Left kidney (tissue), 2 donors: Measurements from ENCODE around the gene CCDC15. TPM values are rescaled to one million over a fixed set of nuclear protein-coding genes. Genes with fewer than 3 reads are reported as not detected.
"Not testable (repeated sequence)": the region's sequence is repeated elsewhere in the genome, so short reads cannot be mapped to it uniquely, and the experiment has no call there.

Experiments
- DNase-seq: peaks from one replicate; pipeline ENCODE4 v3.0.0-alpha.2; 2013
- polyA plus RNA-seq: library from polyadenylated mRNA; unstranded; fragments of 120-200 nt; gene quantifications from one replicate; pipeline ENCODE4 v1.2.1, GENCODE V29; 2013; ENCODE audit not compliant: insufficient read length

Gene CCDC15
- polyA plus RNA-seq, 1 donor: 5.6 TPM

DNA sequence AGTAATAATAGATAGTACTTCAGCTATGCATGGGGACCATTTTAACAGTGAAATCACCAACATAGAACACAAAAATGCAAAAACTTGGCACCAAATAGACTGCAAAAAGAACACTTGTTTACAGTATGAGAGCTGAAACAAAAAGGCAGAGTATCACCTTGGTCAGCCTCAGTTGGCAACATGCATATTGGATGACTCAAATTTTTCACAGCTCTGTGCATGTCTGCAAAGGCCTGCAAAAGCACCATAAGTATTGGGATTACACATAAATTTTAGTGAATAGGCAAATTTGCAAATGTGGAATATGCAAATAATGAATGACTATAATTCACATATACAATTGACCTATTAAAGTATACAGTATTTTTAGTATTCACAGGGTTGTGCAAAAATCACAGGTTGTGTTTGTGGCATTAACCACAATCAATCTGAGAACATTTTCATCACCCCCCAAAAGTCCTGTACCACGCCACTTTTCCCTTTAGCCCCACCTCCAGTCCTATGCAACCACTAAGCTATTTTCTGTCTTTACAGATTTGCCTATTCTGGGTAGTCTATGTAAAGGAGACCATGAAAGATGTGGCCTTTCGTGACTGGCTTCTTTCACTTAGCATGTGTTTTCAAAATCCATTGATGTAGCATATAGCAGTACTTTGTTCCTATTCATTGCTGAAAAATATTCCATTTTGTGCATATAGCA, 47.2 kb downstream of the CCDC15 start:
- DNase-seq: no peak

DNA sequence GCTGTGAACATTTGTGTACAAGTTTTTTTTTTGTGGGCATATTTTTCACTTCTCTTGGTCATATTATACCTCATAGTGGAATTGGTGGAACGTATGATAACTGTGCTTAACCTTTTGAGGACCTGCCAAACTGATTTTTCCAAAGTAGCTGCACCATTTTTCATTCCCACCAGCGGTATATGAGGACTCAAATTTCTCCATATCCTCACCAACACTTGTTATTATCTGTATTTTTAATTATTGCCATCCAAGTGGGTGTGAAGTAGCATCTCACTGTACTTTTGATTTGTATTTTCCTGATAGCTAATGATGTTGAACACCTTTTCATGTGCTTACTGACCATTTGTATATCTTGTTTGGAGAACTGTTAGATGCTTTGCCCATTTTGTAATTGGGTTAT, 47.8 kb downstream of the CCDC15 start:
- no peak for DNase-seq

DNA sequence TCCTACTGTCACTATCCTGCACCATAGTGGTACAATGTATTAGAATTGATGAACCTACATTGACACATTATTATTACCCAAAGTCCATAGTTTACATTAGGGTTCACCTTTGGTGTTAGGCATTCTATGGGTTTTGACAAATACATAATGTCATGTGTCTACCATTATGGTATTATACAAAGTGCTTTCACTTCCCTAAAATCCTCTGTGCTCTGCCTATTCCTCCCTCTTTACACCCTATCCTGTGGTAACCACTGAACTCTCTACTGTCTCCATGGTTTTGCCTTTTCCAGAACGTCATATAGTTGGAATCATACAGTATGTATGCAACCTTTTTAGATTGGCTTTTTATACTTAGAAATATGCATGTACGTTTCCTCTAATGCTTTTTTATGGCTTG, 51.5 kb downstream of the CCDC15 start:
- no peak for DNase-seq

DNA sequence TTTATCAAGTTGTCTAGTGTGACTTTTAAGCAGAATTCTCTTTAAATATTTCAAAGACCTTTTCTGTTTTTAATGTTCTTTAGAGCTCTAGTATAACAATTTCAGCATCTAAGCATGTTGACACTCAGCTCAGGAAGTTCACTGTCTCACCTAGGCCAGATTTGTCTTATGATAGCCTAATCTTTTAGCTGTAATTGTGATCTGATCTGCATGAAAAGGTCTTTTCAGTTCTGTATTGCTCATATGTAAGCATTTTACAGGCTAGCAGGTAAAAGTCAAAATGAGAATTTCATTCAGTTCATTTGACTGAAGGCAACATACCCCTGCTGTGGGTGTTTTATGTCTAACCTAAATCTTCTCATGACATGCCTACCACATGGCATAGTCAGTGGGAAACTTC, 62.4 kb downstream of the CCDC15 start:
- DNase-seq: no peak

DNA sequence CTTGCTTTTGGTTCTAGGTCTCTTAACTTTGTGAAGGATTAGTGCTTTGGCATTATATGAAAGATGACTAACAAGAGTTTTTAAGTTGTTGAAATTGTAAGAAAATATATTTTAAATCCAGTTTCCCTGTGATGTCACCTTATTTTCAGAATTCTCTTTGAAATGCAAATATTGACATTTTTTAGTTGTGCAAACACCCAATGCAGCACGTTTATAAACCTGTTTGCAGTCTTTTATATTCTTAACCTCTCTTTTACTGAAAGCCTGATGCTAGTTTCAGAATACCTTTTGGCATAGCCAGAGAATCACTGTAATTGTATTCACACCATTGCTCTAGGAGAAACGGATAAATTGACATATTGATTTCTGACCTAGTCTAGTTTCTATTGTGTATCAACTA, 66.3 kb downstream of the CCDC15 start:
- DNase-seq: no peak

DNA sequence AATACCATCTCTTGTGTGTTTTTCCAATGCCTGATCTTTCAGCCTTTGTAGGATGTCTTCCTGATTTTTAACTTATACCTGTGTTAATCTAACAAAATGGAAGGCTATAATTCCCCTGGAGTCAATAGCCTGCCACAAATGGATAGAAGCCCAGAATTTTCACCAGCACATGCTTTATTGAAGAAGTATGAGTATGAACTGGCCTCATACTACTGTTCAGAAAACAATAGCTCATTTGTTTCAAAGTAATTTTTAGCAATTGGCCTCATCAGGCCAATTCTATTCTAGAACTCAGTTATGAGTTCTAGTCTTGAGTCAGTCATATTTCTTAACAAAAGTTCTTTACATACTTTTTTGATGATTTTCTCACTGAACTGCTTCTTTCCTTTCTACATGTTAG, 68.5 kb downstream of the CCDC15 start:
- DNase-seq: no peak

DNA sequence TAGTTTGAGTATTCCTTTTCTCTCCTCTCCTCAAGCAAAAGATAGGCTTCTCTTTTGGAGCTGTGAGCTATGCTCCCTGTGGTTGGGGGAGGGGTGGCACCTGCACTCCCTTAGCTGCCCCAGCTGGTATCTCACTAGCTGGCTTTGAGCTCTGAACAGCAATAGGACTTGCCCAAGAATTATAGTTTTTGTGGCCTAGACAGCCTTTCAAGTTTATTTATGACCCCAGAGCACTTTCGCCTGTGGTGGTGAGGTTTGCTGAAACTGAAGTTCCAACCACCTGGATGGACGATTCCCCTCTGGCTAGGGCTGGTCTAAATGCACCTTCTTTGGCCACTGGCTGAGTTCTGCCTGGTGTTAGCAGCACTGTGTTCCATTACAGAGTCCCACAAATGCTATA, 72.0 kb downstream of the CCDC15 start:
- DNase-seq: no peak

DNA sequence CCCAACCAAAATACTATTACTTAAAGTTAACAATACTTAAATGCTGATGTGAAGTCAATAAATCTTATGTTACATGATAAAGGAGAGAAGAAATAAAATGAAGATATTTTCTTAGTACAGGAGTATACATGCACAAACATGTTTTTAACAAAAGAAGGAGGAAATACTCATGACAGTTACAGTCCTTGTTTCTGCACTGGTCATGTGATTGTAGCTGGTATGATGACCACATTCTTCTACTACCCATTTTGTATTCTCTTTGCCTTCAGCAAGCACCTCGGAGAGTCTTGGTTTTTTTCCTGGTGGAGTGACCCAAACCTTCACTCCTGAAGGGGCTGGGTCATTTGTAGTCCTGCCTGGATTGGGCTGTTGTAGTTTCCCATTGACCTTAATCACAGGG, 75.4 kb downstream of the CCDC15 start:
- not testable (repeated sequence) for DNase-seq

DNA sequence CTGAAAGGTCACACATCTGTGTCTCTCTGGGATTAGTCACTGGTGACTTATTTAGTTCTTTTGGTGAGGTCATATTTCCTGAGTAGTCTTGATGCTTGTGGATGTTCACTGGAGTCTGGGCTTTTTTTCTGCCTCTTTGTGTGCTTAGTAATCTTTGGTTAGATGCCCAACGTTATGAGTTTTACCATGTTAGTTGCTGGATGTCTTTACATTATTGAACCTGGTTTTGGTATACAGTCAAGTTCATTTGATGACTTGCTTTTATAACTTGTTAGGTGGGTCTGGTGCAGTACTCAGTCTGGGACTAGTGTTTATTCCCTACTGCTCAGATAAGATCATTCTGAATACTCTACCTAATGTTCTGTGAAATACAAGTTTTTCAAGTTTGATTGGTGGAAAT, 82.9 kb downstream of the CCDC15 start:
- DNase-seq: no peak

DNA sequence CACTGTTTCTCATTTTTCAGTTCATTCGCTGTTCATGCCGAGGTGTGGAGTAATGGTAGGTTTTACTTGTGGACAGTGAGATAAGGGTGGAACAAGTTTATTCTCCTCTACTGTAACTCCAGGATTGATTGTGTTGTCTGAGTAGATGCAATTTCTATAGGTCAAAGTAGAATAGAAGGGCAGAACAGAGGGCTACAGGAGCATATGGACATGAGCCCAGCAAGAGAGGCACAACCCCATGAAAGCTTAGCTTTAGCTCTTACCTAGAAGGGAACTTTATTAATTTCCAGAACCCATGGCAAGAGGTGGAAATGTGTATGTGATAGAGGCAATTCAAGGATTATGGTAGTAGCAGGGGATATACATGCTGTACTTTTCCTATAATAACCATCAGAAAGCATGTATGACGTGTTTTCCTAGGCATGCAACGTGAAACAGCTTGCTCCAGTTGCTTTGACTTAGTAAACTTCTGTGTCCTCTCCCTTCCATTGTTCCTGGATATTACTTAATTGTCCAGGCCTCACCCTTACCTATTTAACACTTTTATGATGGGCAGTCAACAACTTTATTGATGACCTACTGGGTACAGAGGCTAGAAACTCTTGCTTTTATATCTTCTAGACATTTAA, 95.3 kb downstream of the CCDC15 start:
- DNase-seq: no peak

DNA sequence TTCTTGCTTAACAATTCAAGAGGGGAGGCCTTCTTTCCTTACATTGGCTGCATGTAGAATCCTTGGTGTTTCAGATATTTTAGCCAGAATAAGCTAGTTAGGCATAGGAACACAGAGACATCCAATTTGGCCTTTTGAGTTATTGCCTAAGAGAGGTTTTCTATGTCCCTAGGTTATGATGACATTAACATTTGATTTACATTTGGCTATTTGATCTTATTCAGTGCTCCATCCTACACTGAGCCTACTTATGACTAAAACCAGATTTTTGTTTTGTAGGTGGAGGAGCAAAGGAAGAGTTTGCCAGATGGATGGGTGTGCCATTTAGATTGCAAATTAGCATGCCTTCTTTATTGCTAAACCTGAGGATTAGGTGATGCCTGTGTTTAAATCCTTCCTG, 98.0 kb downstream of the CCDC15 start:
- no peak for DNase-seq

DNA sequence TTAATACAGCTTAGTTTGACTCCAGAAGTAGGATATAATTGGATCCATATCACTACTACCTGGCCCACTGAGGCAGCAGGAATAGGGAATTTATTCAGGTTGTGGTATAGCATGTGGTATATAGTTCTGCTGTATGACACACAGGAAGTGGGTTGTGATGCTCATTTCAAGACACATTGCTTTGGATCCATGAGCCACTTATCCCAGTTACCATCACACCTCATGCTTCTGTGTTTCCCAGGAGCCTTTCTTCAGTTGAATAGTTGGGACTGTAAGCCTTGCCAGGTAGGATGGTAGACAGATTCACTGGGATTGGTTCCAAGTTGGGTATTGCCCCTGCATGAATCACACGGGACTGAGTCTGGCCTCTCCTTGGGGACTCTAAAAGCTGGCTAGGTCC, 99.2 kb downstream of the CCDC15 start:
- DNase-seq: no peak

DNA sequence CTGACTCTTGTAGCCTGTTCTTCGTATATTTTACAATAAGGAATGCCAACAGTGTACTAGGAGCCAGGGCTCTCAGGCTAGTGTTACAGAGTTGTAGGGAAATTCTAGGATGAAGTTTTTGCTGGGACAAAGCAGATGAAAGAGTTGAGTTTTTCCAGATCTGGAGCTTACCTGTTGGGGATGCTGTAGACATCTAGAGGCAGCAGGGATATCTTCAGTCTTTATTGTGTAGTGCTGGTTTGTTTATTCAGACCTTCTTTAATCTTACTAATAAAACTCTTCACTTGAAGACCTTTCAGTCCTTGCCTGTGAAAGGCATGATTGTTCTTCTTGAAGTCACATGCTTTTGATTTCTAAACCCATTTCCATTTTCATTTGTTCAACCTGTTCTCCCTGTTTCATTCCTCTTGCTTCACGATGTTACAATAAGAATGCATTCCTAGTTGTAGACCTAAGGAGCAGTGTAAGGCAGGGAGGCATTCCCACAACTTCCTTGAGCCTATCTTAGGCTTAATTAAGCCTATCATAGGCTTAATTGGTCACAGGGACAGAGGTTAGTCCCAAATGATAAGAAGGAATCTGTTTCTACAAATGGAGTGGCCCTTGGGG, 101.2 kb downstream of the CCDC15 start:
- DNase-seq: no peak

DNA sequence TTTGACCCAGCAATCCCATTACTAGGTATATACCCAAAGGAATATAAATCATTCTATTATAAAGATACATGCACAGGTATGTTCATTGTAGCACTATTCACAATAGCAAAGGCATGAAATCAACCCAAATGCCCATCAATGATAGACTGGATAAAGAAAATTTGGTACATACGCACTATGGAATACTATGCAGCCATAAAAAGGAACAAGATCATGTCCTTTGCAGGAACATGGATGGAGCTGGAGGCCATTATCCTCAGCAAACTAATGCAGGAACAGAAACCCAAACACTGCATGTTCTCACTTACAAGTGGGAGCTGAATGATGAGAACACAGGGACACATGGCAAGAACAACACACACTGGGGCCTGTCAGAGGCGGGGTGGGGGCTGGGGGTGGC, 102.1 kb downstream of the CCDC15 start:
- not testable (repeated sequence) for DNase-seq

DNA sequence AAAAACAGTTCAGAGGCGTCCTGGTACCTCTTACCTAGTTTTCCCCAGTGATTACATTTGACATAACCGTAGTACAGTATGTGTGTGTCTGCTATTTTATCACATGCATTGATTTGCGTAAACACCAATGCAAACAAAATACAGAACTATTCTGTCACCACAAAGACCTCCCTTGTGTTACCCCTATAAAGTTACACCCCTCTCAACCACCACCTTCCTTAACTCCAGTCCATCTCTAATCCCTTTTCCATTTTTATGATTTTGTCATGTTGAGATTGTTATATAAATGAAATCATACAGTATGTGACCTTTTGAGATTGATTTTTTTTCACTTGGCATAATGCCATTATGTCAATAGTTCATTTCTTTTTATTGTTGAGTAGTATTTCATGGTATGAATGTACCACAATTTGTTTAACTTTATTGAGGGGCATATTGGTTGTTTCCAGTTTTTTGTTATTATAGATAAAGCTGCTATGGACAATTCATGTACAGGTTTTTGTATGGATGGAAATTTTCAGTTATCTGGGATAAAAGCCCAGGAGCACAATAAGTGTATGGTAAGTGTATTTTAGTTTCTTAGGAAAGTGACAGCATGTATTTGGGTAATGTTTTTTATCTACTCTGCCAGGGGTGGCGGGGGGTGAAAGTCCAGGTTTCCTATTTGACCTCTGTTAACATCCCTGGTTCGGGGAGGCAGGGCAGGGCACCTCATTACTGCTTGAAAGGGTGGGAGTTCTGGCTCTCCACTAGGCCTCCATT, 103.1 kb downstream of the CCDC15 start:
- DNase-seq: no peak

DNA sequence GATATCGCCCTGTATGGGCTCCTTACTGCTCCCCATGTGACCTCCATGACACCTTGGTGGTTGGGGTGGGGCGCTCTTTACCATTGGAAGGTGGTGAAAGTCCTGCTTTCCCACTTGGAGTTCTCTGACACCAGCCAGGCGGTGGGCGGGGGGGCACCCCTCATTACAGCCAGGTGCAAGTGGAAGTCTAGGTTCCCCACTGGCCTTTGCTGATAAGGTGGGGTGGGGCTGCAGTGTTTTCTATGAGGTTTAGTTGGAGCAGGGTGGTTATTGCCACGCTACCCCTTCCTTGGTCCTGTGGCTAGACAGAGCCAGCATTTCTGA, 103.7 kb downstream of the CCDC15 start:
- no peak for DNase-seq

DNA sequence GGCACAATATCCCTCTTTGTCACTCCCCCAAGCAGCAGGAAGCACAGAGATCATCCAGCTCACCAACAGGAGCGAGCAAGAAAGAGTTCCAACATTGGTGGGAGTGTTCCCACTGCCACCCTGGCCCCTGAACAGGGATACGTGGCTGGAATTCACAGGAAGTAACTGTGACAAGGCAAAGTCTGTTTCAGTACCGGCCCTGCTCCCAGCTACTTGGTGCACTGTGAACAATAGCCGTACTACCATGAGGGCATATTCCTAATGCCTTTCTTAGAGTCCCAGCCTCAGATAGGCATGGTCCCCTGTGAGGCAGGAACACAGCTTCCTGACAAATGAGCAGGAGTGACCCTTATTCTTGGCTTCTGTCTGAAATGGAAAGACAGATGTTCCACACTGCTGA, 107.3 kb downstream of the CCDC15 start:
- DNase-seq: no peak

DNA sequence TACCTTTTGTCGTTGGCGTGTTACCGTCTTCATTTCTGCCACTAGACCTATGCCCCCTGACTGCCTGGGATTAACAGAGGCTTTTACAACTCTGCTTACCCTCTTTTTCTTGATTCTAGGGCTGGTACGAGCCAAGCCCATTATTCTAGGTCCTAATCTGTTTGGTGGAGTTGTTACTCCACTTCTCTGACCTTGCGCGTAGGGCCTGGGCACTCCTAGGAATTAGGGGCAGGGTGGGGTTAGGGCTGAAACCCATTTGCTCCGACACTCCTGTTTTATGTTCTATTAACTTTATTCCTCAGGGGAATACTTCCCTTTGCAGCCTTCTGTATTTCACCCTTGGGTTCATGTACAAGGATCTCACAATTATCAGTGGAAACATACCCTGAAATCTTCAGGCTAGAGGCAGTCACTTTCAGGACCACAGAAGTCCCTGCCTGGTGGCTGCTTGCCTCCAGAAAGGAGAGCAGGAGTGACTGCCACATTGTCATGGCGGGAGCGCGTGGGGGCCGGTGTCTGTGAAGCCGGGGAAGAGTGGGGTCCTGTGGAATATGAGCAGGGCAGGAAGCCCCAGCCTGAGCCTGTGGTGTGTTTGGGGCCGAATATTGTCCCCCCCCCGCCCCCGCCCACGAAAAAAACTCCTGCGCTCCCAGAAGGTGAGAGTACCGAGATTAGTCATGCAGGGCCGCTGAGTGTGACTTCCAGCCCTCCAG, 108.4 kb downstream of the CCDC15 start:
- no peak for DNase-seq

DNA sequence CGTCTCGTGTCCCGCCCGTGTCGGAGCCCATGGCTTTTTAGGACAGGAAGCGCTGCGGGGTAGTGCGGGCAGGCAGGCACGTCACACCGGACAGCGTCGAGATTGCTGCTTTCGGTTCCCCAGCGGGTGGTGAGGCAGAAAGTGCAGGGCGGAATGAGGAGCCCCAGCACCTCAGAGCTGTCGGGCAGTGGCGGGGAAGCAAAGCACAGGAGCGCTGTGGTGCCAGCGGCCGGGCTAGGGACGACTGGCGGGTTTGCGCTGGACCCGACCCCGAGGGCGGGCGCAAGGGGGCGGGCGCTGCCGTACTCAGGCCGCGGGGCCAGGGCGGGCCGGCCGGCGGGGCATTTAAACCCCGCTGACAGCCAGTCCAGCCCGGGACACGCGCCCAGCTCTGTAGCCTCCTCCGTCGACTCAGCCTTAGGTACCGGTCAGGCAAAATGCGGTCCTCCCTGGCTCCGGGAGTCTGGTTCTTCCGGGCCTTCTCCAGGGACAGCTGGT, 109.0 kb downstream of the CCDC15 start, which contains the start of gene SLC37A2:
Gene SLC37A2 (plus strand): TSS at position 375 of the 498 bp plus-strand sequence. CDS start 63 bp downstream, at position 438.
- peak; percentile 41 for DNase-seq

DNA sequence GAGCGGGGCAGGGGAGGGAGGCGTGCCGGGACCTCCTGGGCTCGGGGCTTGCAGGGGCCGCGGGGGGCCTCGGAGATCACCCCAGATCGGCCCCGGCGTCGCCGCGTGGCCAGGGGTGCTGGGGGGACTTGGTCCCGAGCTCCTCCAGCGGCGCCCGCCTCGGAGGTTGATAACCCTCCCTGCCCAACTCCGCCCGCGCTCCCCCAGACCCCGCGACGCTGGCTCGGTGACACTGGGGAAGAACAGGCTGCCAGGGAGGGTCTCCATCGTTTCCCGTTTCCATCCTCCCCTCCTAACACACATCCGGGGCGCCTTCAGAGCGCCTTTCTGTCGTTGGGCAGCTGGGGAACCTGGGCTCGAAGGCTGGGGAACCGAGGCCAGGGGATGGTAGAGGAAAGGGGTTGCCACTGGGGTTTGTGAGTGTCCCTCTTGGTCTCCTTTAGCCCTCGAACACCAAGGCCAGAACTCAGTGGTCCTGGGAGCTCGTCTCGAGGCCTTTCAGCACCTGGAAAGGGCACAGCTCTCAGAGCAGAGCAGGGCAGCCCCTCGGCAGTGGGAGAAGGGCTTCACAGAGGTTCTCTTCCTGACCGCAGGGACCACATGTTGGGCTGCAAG, 109.5 kb downstream of the CCDC15 start:
- no peak for DNase-seq

DNA sequence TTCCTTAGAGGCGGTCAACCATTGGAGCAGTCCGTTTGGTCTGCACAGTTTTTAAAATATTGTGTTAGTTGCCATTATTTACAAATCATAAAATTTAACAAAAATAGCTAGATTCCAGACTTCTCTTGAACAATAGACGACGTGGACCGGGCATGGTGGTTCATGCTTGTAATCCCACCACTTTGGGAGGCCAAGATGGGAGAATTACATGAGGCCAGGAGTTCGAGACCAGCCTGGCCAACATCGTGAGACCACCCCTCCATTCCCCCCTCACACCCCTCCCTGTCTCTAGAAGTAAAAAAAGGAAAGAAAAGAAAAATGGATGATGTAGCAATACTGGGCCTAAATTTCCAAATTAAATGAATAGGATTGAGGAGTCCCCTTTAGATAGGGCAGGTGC, 110.1 kb downstream of the CCDC15 start:
- DNase-seq: no peak

DNA sequence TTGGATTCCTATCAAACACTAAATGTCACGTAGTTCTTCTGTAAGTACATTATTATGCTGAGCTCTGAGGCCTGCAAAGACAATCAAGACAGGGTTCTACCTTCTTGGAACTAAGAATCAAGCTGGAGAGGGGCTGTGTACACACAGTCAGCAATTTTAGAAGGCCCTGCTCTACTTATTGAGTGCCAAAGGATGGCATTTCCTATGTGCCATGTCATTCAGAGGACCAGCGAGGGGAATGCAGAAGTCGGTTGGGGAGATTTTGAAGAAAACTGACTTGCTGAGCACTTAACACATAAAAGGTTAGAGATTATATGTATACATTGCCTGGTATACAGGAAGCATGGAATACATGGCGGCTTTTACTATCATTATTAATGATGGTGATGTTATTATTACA, 114.4 kb downstream of the CCDC15 start:
- no peak for DNase-seq
